Esophagus squamous epithelium (tissue), 5 donors: ENCODE measurements around the gene MRRF. TPM values are rescaled to one million over a fixed set of nuclear protein-coding genes. Genes with fewer than 3 reads are reported as not detected.
"Not testable (repeated sequence)": the region's sequence is repeated elsewhere in the genome, so short reads cannot be mapped to it uniquely, and the experiment has no call there.

Experiments used
- DNase-seq: peaks from one replicate; lab custom pipeline; 2025; lab: John Stamatoyannopoulos, UW
- H3K27ac ChIP-seq, 4 donors: fragments of 200-600 bp; sonication (generic); one replicate each; pipeline ENCODE4 v1.5.1; 2016 to 2019; ENCODE audit warnings: mild to moderate bottlenecking in 1 of 4
- H3K27me3 ChIP-seq, 4 donors: fragments of 200-600 bp; sonication (generic); 1 replicate in 3 of 4; 2 replicates in 1 of 4; pipeline versions ENCODE4 v1.5.1 to v1.6.0; 2017 to 2021; ENCODE audit warnings: antibody characterized with exemption in 1 of 4
- H3K36me3 ChIP-seq, 3 donors: fragments of 200-600 bp; sonication (generic); one replicate each; pipeline ENCODE4 v1.5.1; 2016 to 2019
- H3K4me1 ChIP-seq, 3 donors: fragments of 200-600 bp; sonication (generic); one replicate each; pipeline ENCODE4 v1.5.1; 2017 to 2019
- H3K4me3 ChIP-seq, 4 donors: fragments of 200-600 bp; sonication (generic); 1 replicate in 3 of 4; 2 replicates in 1 of 4; pipeline ENCODE4 v1.5.1; 2016 to 2019; ENCODE audit warnings: mild to moderate bottlenecking in 2 of 4, moderate library complexity in 1 of 4
- H3K9me3 ChIP-seq, 3 donors: fragments of 200-600 bp; sonication (generic); one replicate each; pipeline ENCODE4 v1.5.1; 2016 to 2019
- POLR2A ChIP-seq, 4 donors: fragments of 450-650 bp; IDR thresholded peaks; one replicate each; pipeline ENCODE4 v1.6.1; 2017; ENCODE audit warnings: antibody characterized with exemption in 4 of 4, mild to moderate bottlenecking in 4 of 4, moderate library complexity in 3 of 4
- WGBS, 2 donors: methylation state at CpG; one replicate each; pipeline ENCODE4 v1.1.5; 2018; 5-methylcytosine and 5-hydroxymethylcytosine counted together
- intact Hi-C: fragments of 100-400 bp; cut with DNase I; formaldehyde crosslinking; loops from one replicate; pipeline ENCODE4 v1.15.0; 2022
- total RNA-seq, 4 donors: library from RNA; depleted of rRNA; stranded (reverse); fragments of >200 nt; gene quantifications; one replicate each; pipeline ENCODE4 v1.1.0, GENCODE V29; 2016
- TF ChIP-seq, protein P1 (sequence below), 6 experiments: fragments of 450-650 bp in 4 of 6; fragments of 200-600 bp in 2 of 6; sonication (generic) in 2 of 6; IDR thresholded peaks; one replicate each; pipeline ENCODE4 v1.5.1; 2016 to 2019; ENCODE audit warnings: antibody characterized with exemption in 6 of 6, mild to moderate bottlenecking in 4 of 6, moderate library complexity in 4 of 6
- donor health status: DM: yes; HTN: yes; CAD: no.

MRRF gene
- total RNA-seq, 4 donors from 2014 or later = 23.9 to 48.6 (median 40.4) TPM

DNA sequence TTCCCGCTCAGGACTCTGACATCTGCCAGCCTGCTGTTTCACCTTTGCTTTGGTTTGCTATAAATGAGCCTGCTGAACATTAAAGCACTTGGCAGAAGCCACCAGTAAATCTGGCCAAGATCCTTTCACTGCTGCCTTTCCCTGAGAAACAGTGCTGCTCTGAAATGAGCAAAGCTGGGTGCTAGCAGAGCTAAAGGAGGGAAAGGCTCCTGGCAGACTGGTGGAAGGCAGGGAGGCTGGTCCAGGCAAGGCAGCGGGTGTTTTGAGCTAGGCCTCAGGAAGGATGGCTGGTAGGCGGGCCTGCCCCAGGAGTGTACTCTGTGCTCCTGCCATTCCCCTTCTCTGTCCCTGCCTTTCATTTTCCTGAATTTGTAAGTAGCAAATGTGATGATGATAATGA is 53.6 kb downstream of the MRRF start:
- TF ChIP-seq POLR2A (IDR thresholded peaks at IDR 0.05) = no peak
- TF ChIP-seq, protein P1, sequence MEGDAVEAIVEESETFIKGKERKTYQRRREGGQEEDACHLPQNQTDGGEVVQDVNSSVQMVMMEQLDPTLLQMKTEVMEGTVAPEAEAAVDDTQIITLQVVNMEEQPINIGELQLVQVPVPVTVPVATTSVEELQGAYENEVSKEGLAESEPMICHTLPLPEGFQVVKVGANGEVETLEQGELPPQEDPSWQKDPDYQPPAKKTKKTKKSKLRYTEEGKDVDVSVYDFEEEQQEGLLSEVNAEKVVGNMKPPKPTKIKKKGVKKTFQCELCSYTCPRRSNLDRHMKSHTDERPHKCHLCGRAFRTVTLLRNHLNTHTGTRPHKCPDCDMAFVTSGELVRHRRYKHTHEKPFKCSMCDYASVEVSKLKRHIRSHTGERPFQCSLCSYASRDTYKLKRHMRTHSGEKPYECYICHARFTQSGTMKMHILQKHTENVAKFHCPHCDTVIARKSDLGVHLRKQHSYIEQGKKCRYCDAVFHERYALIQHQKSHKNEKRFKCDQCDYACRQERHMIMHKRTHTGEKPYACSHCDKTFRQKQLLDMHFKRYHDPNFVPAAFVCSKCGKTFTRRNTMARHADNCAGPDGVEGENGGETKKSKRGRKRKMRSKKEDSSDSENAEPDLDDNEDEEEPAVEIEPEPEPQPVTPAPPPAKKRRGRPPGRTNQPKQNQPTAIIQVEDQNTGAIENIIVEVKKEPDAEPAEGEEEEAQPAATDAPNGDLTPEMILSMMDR (IDR thresholded peaks at IDR 0.05) = no peak
- intact Hi-C loops = no loop called here
- WGBS, 2 donors = 86 to 88% methylated on average over 3 of the region's 3 CpGs

GRCh38 chr9:122320413-122320881 is 55.8 kb downstream of the MRRF start:
- no peak for DNase-seq
- intact Hi-C loops = no loop called here
- no peaks in the 10 kb centered on the region for H3K9me3 ChIP-seq
- peaks cover 10 to 67% (median 11%) of the 10 kb centered on the region in 3 donors for H3K36me3 ChIP-seq
- no peaks in the 10 kb centered on the region for H3K27me3 ChIP-seq
- no peak overlapping the region for H3K27ac ChIP-seq
- no peak for TF ChIP-seq POLR2A (IDR thresholded peaks at IDR 0.05)
- TF ChIP-seq, protein P1 (IDR thresholded peaks at IDR 0.05) = no peak
- WGBS, 2 donors = 82 to 92% methylated on average over 1 of the region's 1 CpG
- no peak overlapping the region for H3K4me3 ChIP-seq
- peaks cover 0 to 27% (median 9%) of the 10 kb centered on the region in 3 donors for H3K4me1 ChIP-seq

More for the DNA sequence above, 53.6 kb downstream of the MRRF start:
- peaks cover 0 to 17% (median 0%) of the 10 kb centered on the region in 3 donors for H3K4me1 ChIP-seq
- no peak overlapping the region for H3K4me3 ChIP-seq
- no peaks in the 10 kb centered on the region for H3K9me3 ChIP-seq
- peaks cover 17 to 68% (median 18%) of the 10 kb centered on the region in 3 donors for H3K36me3 ChIP-seq
- no peak for DNase-seq
- peak overlapping the region in 2 of 4 donors; percentile 47 to 59 for H3K27ac ChIP-seq
- no peaks in the 10 kb centered on the region for H3K27me3 ChIP-seq

- no peak for TF ChIP-seq POLR2A (IDR thresholded peaks at IDR 0.05)
- TF ChIP-seq, protein P1 (IDR thresholded peaks at IDR 0.05) = no peak
- H3K4me1 ChIP-seq = peaks cover 0 to 32% (median 9%) of the 10 kb centered on the region in 3 donors
- no peak overlapping the region for H3K4me3 ChIP-seq
- no peaks in the 10 kb centered on the region for H3K27me3 ChIP-seq
- intact Hi-C loops = no loop called here
- H3K36me3 ChIP-seq = peaks cover 10 to 54% (median 11%) of the 10 kb centered on the region in 3 donors
- no peak overlapping the region for H3K27ac ChIP-seq
- no peak for DNase-seq
- no peaks in the 10 kb centered on the region for H3K9me3 ChIP-seq
- WGBS, 2 donors = 75 to 91% methylated on average over 1 to 2 of the region's 2 CpGs
Measured at GRCh38 chr9:122322553-122322952, 57.9 kb downstream of the MRRF start.

GRCh38 chr9:122324665-122325064 is 60.0 kb downstream of the MRRF start:
- H3K4me1 ChIP-seq = peaks cover 0 to 22% (median 9%) of the 10 kb centered on the region in 3 donors
- H3K27me3 ChIP-seq, DNase-seq, intact Hi-C loops, H3K9me3 ChIP-seq, H3K4me3 ChIP-seq: not testable (repeated sequence)
- WGBS, 2 donors = 62 to 73% methylated on average over 1 of the region's 1 CpG
- H3K27ac ChIP-seq = peak overlapping the region in 1 of 4 donors; percentile 45
- H3K36me3 ChIP-seq = peaks cover 10 to 58% (median 11%) of the 10 kb centered on the region in 3 donors

GRCh38 chr9:122325124-122325523 is 60.4 kb downstream of the MRRF start:
- Histone ChIP-seq H3K36me3 (peaks cover 10 to 63% (median 11%) of the 10 kb centered on the region in 3 donors), H3K4me3 (no peak overlapping the region), H3K4me1 (peaks cover 0 to 22% (median 9%) of the 10 kb centered on the region in 3 donors), H3K9me3 (no peaks in the 10 kb centered on the region), H3K27ac (peak overlapping the region in 2 of 4 donors; percentile 45 to 55), H3K27me3 (no peaks in the 10 kb centered on the region)
- intact Hi-C loops = no loop called here
- DNase-seq = no peak
- 18 to 27% methylated on average over 1 of the region's 1 CpG for WGBS, 2 donors
- TF ChIP-seq, protein P1 (IDR thresholded peaks at IDR 0.05) = no peak
